Uterus (tissue), 2 donors: ENCODE data around the gene ZDHHC14.

ENCODE experiments used
- POLR2A ChIP-seq, 2 donors: fragments of 450-650 bp; IDR thresholded peaks; one replicate each; pipeline ENCODE4 v1.6.1; 2016; ENCODE audit warnings: antibody characterized with exemption in 2 of 2, mild to moderate bottlenecking in 1 of 2, moderate library complexity in 1 of 2
- TF ChIP-seq, protein P1 (sequence below), 4 experiments: fragments of 200-600 bp in 2 of 4; fragments of 450-650 bp in 2 of 4; sonication (generic) in 2 of 4; IDR thresholded peaks; one replicate each; pipeline ENCODE4 v1.5.1; 2016 to 2019; ENCODE audit warnings: antibody characterized with exemption in 4 of 4, mild to moderate bottlenecking in 2 of 4, moderate library complexity in 1 of 4

DNA sequence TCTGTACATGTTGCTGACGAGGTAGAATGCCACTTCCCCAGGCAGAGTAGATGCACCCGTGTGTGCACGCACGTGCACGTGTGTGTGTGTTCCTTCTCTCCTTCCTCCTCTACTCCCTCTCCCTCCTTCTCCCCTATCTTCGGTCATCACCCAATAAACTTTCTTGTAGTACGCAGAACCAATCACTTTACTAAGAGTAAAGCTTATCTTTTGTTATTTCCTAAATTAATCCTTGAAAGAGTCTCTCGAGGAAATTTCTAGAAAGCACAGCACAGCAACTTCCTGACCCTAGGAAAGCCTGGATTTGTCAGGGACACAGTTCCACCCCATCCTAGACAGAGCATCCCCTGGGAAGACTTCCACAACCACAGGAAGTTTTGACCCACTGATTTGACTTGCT, 166.1 kb downstream of the ZDHHC14 start:
- TF ChIP-seq, protein P1, sequence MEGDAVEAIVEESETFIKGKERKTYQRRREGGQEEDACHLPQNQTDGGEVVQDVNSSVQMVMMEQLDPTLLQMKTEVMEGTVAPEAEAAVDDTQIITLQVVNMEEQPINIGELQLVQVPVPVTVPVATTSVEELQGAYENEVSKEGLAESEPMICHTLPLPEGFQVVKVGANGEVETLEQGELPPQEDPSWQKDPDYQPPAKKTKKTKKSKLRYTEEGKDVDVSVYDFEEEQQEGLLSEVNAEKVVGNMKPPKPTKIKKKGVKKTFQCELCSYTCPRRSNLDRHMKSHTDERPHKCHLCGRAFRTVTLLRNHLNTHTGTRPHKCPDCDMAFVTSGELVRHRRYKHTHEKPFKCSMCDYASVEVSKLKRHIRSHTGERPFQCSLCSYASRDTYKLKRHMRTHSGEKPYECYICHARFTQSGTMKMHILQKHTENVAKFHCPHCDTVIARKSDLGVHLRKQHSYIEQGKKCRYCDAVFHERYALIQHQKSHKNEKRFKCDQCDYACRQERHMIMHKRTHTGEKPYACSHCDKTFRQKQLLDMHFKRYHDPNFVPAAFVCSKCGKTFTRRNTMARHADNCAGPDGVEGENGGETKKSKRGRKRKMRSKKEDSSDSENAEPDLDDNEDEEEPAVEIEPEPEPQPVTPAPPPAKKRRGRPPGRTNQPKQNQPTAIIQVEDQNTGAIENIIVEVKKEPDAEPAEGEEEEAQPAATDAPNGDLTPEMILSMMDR (IDR thresholded peaks at IDR 0.05): no peak
- no peak for TF ChIP-seq POLR2A (IDR thresholded peaks at IDR 0.05)
